Thoracic aorta (tissue), 2 donors: ENCODE measurements around the gene DNM2. TPM values are rescaled to one million over a fixed set of nuclear protein-coding genes. Genes with fewer than 3 reads are reported as not detected.

ENCODE experiments used
- ATAC-seq: fragments of 150-250 bp; one replicate; pipeline ENCODE4 v1.8.0; 2017; ENCODE audit warnings: low read depth; ENCODE audit not compliant: insufficient number of reproducible peaks, low FRiP score
- DNase-seq: peaks from one replicate; pipeline ENCODE4 v3.0.0-alpha.2; 2020; ENCODE audit warnings: low spot score
- H3K27ac ChIP-seq, 2 donors: fragments of 200-600 bp; sonication (generic); 1 replicate in 1 of 2; 2 replicates in 1 of 2; pipeline ENCODE4 v1.5.1; 2016; ENCODE audit warnings: mild to moderate bottlenecking in 2 of 2, moderate library complexity in 2 of 2
- H3K27me3 ChIP-seq: fragments of 200-600 bp; sonication (generic); replicated peaks from 2 replicates; pipeline ENCODE4 v1.6.0; 2016; ENCODE audit warnings: mild to moderate bottlenecking; ENCODE audit not compliant: insufficient read depth
- H3K36me3 ChIP-seq: fragments of 200-600 bp; sonication (generic); one replicate; pipeline ENCODE4 v1.5.1; 2016
- H3K4me1 ChIP-seq, 2 donors: fragments of 200-600 bp; sonication (generic); 1 replicate in 1 of 2; 2 replicates in 1 of 2; pipeline versions ENCODE4 v1.5.1 to v1.6.0; 2016; ENCODE audit warnings: low read depth in 2 of 2, mild to moderate bottlenecking in 1 of 2; ENCODE audit not compliant: control insufficient read depth in 1 of 2
- H3K4me3 ChIP-seq: fragments of 200-600 bp; sonication (generic); 2 replicates; pipeline ENCODE4 v1.5.1; 2016; ENCODE audit warnings: mild to moderate bottlenecking
- H3K9me3 ChIP-seq: fragments of 200-600 bp; sonication (generic); 2 replicates; pipeline ENCODE4 v1.5.1; 2016
- total RNA-seq, 2 donors: library from RNA; depleted of rRNA; stranded (reverse); fragments of >200 nt; gene quantifications; one replicate each; pipeline versions ENCODE4 v1.1.0 to v1.2.3, GENCODE V29; 2016
- TF ChIP-seq, protein P1 (sequence below): fragments of 200-600 bp; sonication (generic); IDR thresholded peaks from one replicate; pipeline ENCODE4 v1.5.1; 2019; ENCODE audit warnings: antibody characterized with exemption

Gene DNM2
- total RNA-seq, 2 donors from 2014 or later: 153 to 195 TPM

- H3K27ac ChIP-seq: no peak overlapping the region
- no peaks in the 10 kb centered on the region for H3K27me3 ChIP-seq
- no peaks in the 10 kb centered on the region for H3K4me1 ChIP-seq
- ATAC-seq: no peak
- H3K4me3 ChIP-seq: no peak overlapping the region
- DNase-seq: no peak
- H3K9me3 ChIP-seq: no peaks in the 10 kb centered on the region
- TF ChIP-seq, protein P1, sequence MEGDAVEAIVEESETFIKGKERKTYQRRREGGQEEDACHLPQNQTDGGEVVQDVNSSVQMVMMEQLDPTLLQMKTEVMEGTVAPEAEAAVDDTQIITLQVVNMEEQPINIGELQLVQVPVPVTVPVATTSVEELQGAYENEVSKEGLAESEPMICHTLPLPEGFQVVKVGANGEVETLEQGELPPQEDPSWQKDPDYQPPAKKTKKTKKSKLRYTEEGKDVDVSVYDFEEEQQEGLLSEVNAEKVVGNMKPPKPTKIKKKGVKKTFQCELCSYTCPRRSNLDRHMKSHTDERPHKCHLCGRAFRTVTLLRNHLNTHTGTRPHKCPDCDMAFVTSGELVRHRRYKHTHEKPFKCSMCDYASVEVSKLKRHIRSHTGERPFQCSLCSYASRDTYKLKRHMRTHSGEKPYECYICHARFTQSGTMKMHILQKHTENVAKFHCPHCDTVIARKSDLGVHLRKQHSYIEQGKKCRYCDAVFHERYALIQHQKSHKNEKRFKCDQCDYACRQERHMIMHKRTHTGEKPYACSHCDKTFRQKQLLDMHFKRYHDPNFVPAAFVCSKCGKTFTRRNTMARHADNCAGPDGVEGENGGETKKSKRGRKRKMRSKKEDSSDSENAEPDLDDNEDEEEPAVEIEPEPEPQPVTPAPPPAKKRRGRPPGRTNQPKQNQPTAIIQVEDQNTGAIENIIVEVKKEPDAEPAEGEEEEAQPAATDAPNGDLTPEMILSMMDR: no peak
- no peaks in the 10 kb centered on the region for H3K36me3 ChIP-seq
Observed at GRCh38 chr19:10846500-10847202, 128.8 kb downstream of the DNM2 start.

- Histone ChIP-seq H3K4me3 (peak within 1 kb of the TSS; percentile 7), H3K36me3 (no peaks in the 10 kb centered on the region), H3K27me3 (no peaks in the 10 kb centered on the region), H3K9me3 (no peaks in the 10 kb centered on the region), H3K27ac (no peak within 1 kb of the TSS), H3K4me1 (no peaks in the 10 kb centered on the region)
- DNase-seq (no peak), ATAC-seq (no peak)
- TF ChIP-seq, protein P1: no peak
Observed at GRCh38 chr19:10848230-10848856, 130.5 kb downstream of the DNM2 start, which contains the start of gene C19orf38. Gene C19orf38, plus strand, starts transcription at chr19:10848415. Its CDS starts 94 bp downstream, at chr19:10848509.

DNA sequence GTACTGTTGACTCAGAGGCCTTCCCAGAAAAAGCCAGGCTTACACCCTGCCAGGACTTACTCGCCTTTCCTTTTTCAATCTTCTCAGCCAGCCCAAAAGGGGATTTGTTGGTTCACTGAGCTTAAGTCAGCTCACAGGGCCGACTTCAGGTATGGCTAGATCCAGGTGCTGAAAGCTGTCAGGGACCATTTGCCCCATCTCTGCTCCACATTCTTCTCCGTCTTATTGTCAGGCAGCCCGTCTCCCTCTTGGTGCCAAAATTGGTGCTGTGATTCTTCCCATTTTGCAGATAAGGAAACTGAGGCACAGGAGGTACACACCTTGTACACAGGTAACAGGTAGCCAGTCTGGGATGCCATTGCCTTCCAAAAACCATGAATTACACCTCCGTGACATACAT lies 132.8 kb downstream of the DNM2 start:
- no peak for DNase-seq
- no peak overlapping the region for H3K27ac ChIP-seq
- TF ChIP-seq, protein P1: no peak
- H3K27me3 ChIP-seq: no peaks in the 10 kb centered on the region
- no peak overlapping the region for H3K4me3 ChIP-seq
- no peaks in the 10 kb centered on the region for H3K36me3 ChIP-seq
- no peak for ATAC-seq
- H3K9me3 ChIP-seq: no peaks in the 10 kb centered on the region
- no peaks in the 10 kb centered on the region for H3K4me1 ChIP-seq

GRCh38 chr19:10852098-10852800 lies 134.4 kb downstream of the DNM2 start:
- ATAC-seq (no peak), DNase-seq (no peak)
- Histone ChIP-seq H3K36me3 (no peaks in the 10 kb centered on the region), H3K27ac (no peak overlapping the region), H3K27me3 (no peaks in the 10 kb centered on the region), H3K4me1 (no peaks in the 10 kb centered on the region), H3K4me3 (no peak overlapping the region), H3K9me3 (no peaks in the 10 kb centered on the region)
- TF ChIP-seq, protein P1: no peak

DNA sequence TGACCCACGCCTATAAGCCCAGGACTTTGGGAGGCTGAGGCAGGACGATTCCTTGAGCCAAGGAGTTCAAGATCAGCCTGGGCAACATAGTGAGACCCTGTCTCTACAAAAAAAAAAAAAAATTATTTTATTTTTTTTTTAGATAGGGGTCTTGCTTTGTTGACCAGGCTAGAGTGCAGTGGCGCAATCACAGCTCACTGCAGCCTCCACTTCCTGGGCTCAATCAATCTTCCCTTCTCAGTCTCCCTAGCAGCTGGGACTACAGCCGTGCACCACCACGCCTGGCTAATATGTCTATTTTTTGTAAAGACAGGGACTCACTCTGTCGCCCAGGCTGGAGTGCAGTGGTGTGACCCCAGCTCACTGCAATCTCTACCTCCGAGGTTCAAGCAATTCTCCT lies 135.1 kb downstream of the DNM2 start:
- ATAC-seq: no peak
- no peaks in the 10 kb centered on the region for H3K27me3 ChIP-seq
- no peaks in the 10 kb centered on the region for H3K9me3 ChIP-seq
- TF ChIP-seq, protein P1: no peak
- no peak for DNase-seq
- no peak overlapping the region for H3K27ac ChIP-seq
- H3K36me3 ChIP-seq: no peaks in the 10 kb centered on the region
- H3K4me3 ChIP-seq: no peak overlapping the region
- no peaks in the 10 kb centered on the region for H3K4me1 ChIP-seq
